Upper lobe of left lung (tissue), 4 donors: Measurements from ENCODE around the gene CCT7.

Experiments used
- EP300 ChIP-seq, 4 donors: sonication (generic); formaldehyde crosslinking; IDR thresholded peaks; one replicate each; pipeline ENCODE4 v1.5.1; 2017; ENCODE audit warnings: antibody characterized with exemption in 4 of 4, control low read depth in 2 of 4
- POLR2A ChIP-seq, 4 donors: fragments of 450-650 bp; IDR thresholded peaks; one replicate each; pipeline ENCODE4 v1.5.1; 2016 to 2017; ENCODE audit warnings: antibody characterized with exemption in 4 of 4, mild to moderate bottlenecking in 2 of 4
- TF ChIP-seq, protein P1 (sequence below), 6 experiments: fragments of 450-650 bp in 4 of 6; fragments of 200-600 bp in 2 of 6; sonication (generic) in 2 of 6; IDR thresholded peaks; one replicate each; pipeline ENCODE4 v1.5.1; 2016 to 2019; ENCODE audit warnings: antibody characterized with exemption in 6 of 6

GRCh38 chr2:73289304-73289703 lies 55.2 kb downstream of the CCT7 start:
- TF ChIP-seq, protein P1, sequence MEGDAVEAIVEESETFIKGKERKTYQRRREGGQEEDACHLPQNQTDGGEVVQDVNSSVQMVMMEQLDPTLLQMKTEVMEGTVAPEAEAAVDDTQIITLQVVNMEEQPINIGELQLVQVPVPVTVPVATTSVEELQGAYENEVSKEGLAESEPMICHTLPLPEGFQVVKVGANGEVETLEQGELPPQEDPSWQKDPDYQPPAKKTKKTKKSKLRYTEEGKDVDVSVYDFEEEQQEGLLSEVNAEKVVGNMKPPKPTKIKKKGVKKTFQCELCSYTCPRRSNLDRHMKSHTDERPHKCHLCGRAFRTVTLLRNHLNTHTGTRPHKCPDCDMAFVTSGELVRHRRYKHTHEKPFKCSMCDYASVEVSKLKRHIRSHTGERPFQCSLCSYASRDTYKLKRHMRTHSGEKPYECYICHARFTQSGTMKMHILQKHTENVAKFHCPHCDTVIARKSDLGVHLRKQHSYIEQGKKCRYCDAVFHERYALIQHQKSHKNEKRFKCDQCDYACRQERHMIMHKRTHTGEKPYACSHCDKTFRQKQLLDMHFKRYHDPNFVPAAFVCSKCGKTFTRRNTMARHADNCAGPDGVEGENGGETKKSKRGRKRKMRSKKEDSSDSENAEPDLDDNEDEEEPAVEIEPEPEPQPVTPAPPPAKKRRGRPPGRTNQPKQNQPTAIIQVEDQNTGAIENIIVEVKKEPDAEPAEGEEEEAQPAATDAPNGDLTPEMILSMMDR (IDR thresholded peaks at IDR 0.05), result no peak
- no peak for TF ChIP-seq POLR2A (IDR thresholded peaks at IDR 0.05)
- TF ChIP-seq EP300 (IDR thresholded peaks at IDR 0.05), result no peak
